BJ (cell line): ENCODE results near the gene GMPS. TPM values are rescaled to one million over a fixed set of nuclear protein-coding genes. Genes with fewer than 3 reads are reported as not detected.

ENCODE experiments used
- CTCF ChIA-PET: fragments of 350-600 bp; formaldehyde crosslinking; extraction: SDS; loops from one replicate; lab custom pipeline; 2021; ENCODE audit warnings: antibody characterized with exemption, inconsistent platforms; lab: Yijun Ruan, JAX
- POLR2A ChIA-PET: fragments of 300-600 bp; sonication (Branson Sonifier 250); formaldehyde crosslinking; extraction: SDS; loops from one replicate; lab custom pipeline; 2021; ENCODE audit warnings: antibody characterized with exemption; lab: Charles Lee
- DNase-seq: peaks from one replicate; pipeline ENCODE4 v3.0.0-alpha.2; 2011; ENCODE audit warnings: low read depth
- H3K27me3 ChIP-seq: 2 replicates; pipeline ENCODE4 v1.6.0; 2011; ENCODE audit warnings: low read length; ENCODE audit not compliant: control insufficient read depth, insufficient read depth
- H3K36me3 ChIP-seq: 2 replicates; pipeline ENCODE4 v1.5.1; 2011; ENCODE audit warnings: low read length; ENCODE audit not compliant: control insufficient read depth, insufficient read depth
- H3K4me3 ChIP-seq: 2 replicates; pipeline ENCODE4 v1.5.1; 2011; ENCODE audit warnings: low read depth, mild to moderate bottlenecking, control low read depth, low read length
- polyA plus RNA-seq: library from polyadenylated mRNA; depleted of rRNA; stranded (reverse); fragments of >200 nt; gene quantifications from 2 replicates; pipeline ENCODE4 v1.2.3, GENCODE V29; 2011
- TF ChIP-seq, protein P1 (sequence below): IDR thresholded peaks from 2 replicates; pipeline ENCODE4 v1.5.1; 2011; ENCODE audit warnings: low read depth, mild to moderate bottlenecking, control low read depth, inconsistent platforms, low read length, moderate library complexity; ENCODE audit not compliant: insufficient read depth

The GMPS gene
- polyA plus RNA-seq, 1 experiment, result 13.6 TPM

DNA sequence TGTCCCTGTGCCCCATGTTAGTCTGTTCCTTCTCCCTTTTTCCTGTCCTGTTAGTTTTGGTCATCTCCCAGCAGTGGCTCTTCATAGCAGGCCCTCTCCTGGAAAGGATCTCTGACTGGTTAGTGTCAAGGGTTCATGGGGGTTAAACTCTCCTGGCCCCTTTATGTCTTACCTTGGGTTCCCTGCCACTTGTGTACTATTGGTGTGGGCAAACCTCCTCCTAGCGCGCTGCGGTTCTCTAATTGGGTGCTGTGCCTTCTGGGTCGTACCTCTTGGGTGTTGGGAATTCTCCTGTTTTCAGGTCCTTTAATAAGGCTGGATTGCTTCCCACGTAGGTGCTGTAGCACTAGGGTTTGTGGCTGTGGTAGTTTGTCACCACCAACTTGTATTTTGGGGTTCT, 18.8 kb downstream of the GMPS start:
- DNase-seq, result no peak
- Histone ChIP-seq H3K4me3 (no peak overlapping the region), H3K27me3 (no peaks in the 10 kb centered on the region), H3K36me3 (peaks cover 2% of the 10 kb centered on the region)
- ChIA-PET CTCF (no interaction called here), POLR2A (no interaction called here)
- TF ChIP-seq, protein P1, sequence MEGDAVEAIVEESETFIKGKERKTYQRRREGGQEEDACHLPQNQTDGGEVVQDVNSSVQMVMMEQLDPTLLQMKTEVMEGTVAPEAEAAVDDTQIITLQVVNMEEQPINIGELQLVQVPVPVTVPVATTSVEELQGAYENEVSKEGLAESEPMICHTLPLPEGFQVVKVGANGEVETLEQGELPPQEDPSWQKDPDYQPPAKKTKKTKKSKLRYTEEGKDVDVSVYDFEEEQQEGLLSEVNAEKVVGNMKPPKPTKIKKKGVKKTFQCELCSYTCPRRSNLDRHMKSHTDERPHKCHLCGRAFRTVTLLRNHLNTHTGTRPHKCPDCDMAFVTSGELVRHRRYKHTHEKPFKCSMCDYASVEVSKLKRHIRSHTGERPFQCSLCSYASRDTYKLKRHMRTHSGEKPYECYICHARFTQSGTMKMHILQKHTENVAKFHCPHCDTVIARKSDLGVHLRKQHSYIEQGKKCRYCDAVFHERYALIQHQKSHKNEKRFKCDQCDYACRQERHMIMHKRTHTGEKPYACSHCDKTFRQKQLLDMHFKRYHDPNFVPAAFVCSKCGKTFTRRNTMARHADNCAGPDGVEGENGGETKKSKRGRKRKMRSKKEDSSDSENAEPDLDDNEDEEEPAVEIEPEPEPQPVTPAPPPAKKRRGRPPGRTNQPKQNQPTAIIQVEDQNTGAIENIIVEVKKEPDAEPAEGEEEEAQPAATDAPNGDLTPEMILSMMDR, result no peak

DNA sequence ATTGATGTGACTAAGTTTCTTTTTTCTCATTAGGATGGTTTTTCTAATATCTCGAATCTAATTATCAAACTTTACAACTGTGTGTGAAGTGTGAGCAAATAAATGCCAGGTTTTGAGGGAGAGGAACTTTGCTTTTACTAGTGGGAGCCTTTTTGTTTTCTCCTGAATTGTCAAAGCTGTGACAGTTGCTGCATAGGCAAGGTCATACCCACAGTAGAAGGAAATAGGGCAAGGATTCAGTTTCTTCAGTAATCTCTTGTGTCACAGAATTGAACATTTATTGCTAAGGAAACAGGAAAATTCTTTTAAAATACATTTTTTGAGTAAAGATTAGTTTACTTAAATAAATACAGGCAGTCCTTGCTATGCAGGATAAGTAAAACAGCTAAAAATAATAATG, 19.5 kb downstream of the GMPS start:
- ChIA-PET CTCF (no interaction called here), POLR2A (no interaction called here)
- TF ChIP-seq, protein P1, result no peak

DNA sequence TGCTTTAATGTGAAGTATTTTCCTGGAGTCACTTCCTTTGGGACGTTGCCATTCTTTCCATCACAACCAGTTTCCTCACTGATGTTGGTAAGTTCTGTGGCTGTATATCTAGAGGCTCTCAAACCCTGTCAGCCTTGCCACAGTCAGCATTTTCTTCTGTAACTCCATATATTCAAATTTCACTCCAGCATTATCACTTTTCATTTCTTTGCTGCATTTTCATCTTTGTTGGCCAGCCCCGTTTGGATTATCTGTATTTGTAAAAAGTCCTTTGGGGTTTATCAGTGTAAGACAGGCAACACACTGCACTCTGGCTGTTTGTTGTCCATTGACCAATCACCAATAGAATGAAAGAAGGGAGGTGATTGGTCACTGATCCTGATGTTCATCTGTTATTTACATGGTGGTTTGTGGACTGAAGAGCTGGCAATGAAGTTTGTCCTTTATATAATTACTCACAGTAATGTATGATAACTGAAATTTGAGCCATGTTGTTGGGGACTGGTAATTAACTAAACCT, 20.3 kb downstream of the GMPS start:
- ChIA-PET CTCF (no interaction called here), POLR2A (no interaction called here)
- no peak overlapping the region for H3K4me3 ChIP-seq
- no peak for DNase-seq
- H3K36me3 ChIP-seq, result peaks cover 2% of the 10 kb centered on the region
- no peaks in the 10 kb centered on the region for H3K27me3 ChIP-seq
- TF ChIP-seq, protein P1, result no peak

More for the DNA sequence above, 19.5 kb downstream of the GMPS start:
- H3K36me3 ChIP-seq, result peaks cover 2% of the 10 kb centered on the region
- no peaks in the 10 kb centered on the region for H3K27me3 ChIP-seq
- no peak overlapping the region for H3K4me3 ChIP-seq
- DNase-seq, result no peak

DNA sequence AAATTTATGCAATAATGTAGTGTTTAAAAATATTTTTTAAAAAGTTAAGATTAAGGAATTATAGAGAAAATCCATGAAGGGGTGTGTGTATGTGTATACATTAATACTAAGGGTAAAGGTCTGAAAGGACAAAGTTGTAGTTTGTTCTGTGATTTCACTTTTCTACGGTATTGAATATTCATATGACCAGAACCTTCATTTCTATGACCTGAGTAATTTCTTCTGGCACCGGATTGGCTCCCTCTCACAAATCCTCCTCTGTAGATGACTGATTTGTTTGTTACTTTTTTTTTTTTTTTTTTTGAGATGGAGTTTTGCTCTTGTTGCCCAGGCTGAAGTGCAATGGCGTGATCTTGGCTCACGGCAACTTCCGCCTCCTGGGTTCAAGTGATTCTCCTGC, 20.9 kb downstream of the GMPS start:
- no peaks in the 10 kb centered on the region for H3K27me3 ChIP-seq
- ChIA-PET CTCF (no interaction called here), POLR2A (no interaction called here)
- DNase-seq, result no peak
- H3K4me3 ChIP-seq, result no peak overlapping the region
- peaks cover 2% of the 10 kb centered on the region for H3K36me3 ChIP-seq
- TF ChIP-seq, protein P1, result no peak

DNA sequence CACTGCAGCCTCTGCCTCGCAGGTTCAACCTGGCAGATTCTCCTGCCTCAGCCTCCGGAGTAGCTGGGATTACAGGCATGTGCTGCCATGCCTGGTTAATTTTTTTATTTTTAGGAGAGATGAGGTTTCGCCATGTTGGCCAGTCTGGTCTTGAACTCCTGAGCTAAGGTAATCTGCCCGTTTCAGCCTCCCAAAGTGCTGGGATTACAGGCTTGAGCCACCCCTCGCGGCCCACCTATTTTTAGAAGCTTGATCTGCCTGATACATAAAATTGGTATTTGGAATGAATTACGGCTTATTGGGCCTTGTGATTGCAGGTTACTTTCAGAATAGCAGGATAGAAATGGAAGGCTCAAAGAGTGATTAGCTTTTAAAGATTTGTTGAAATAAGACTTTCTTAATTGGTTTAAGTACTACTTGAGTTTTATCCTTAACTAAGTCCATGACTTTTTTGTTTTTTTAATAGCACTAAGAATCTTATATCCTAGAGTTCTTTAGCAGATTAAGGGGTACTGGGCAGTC, 25.0 kb downstream of the GMPS start:
- DNase-seq, result no peak
- ChIA-PET POLR2A (no interaction called here), CTCF (interaction anchor here (1.0 to 1.8 kb wide), 3 partner anchors 9 to 89 kb away, joined by 3 to 7 read pairs (median 4); partner anchors contain the start of gene C3orf33)
- Histone ChIP-seq H3K4me3 (no peak overlapping the region), H3K27me3 (no peaks in the 10 kb centered on the region), H3K36me3 (peaks cover 2% of the 10 kb centered on the region)
- TF ChIP-seq, protein P1, result no peak
